Activated CD8-positive, alpha-beta T cell treated with anti-CD3 and anti-CD28 coated beads, Interleukin-2, amount 10 ng/mL, durations not matched to agents 7 days and 5 days (primary cell): ENCODE results near the gene GRIA3. TPM values are rescaled to one million over a fixed set of nuclear protein-coding genes. Genes with fewer than 3 reads are reported as not detected.

Source experiments
- ATAC-seq: fragments of 150-1000 bp; cut with Tn5 transposase; one replicate; pipeline ENCODE4 v1.10.0; 2021; ENCODE audit warnings: moderate library complexity
- CTCF ChIA-PET: fragments of 350-600 bp; sonication (Branson Sonifier 250); formaldehyde crosslinking; loops from one replicate; lab custom pipeline; 2021; ENCODE audit warnings: antibody characterized with exemption; lab: Charles Lee
- POLR2A ChIA-PET: fragments of 350-600 bp; sonication (Branson Sonifier 250); formaldehyde crosslinking; loops from one replicate; lab custom pipeline; 2021; ENCODE audit warnings: antibody characterized with exemption; lab: Charles Lee
- DNase-seq: peaks from one replicate; pipeline ENCODE4 v3.0.0-alpha.2; 2020
- H3K27ac Mint-ChIP-seq: one replicate; pipeline ENCODE4 v1.8.0; 2021; ENCODE audit warnings: mild to moderate bottlenecking, mixed read lengths
- H3K27me3 Mint-ChIP-seq: one replicate; pipeline ENCODE4 v1.8.0; 2021; ENCODE audit warnings: low read depth, mixed read lengths
- H3K36me3 Mint-ChIP-seq: one replicate; pipeline ENCODE4 v1.8.0; 2021; ENCODE audit warnings: low read depth, mixed read lengths
- H3K4me1 Mint-ChIP-seq: one replicate; pipeline ENCODE4 v1.8.0; 2021; ENCODE audit warnings: low read depth, mixed read lengths
- H3K4me3 Mint-ChIP-seq: one replicate; pipeline ENCODE4 v1.8.0; 2021; ENCODE audit warnings: mild to moderate bottlenecking, mixed read lengths
- H3K9me3 Mint-ChIP-seq: one replicate; pipeline ENCODE4 v1.8.0; 2022; ENCODE audit warnings: mixed read lengths; ENCODE audit not compliant: insufficient read depth
- total RNA-seq, 2 experiments: library from RNA; stranded (reverse); gene quantifications; one replicate each; pipeline ENCODE4 v1.2.3, GENCODE V29; 2021

GRIA3 gene
- total RNA-seq, 2 experiments from 2014 or later = not detected

DNA sequence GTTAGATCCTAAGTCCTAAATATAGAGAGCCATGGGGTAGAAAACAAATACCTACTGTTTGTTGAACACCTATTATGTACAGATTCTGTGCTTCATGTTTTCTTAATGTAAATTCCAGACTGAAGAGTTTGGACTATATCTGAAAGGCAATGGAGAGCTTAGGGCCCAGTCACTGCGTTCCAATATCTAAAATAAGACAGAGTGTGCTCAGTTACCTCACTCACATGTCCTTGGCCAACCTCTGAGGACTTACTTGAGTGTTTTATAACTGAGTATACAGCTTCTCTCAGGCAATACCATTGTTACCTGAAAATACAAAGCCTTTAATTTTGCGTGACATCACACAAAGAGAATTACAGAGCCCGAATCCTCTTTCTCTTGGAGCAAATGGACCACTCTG, 53.2 kb downstream of the GRIA3 start:
- CTCF ChIA-PET = no interaction called here
- no peak for ATAC-seq

DNA sequence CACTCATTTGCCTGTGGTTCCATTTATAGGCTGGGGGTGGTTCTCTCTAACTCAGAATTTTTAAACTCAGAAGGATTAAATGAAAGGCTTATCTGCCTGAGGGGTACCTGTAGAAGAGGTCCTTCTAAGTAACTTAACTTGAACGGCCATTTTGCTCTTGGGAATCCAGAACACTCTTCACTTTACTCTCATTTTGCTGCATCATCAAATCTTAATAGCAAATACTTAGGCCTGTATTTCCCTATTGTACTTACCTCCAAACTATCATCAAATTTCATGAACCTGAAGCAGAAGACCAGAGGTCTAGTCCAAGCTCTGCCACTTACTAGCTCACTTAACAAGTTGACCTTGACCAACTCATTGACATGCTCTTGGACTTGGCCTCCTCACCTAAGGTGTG, 70.4 kb downstream of the GRIA3 start:
- POLR2A ChIA-PET = no interaction called here
- Mint-ChIP-seq H3K4me1 (no peaks in the 10 kb centered on the region), H3K4me3 (no peak overlapping the region), H3K36me3 (no peaks in the 10 kb centered on the region), H3K9me3 (no peaks in the 10 kb centered on the region), H3K27ac (no peak overlapping the region), H3K27me3 (no peaks in the 10 kb centered on the region)
- DNase-seq (no peak), ATAC-seq (no peak)
- CTCF ChIA-PET = no interaction called here

More for the DNA sequence above, 53.2 kb downstream of the GRIA3 start:
- H3K27ac Mint-ChIP-seq = no peak overlapping the region
- no peak overlapping the region for H3K4me3 Mint-ChIP-seq
- H3K9me3 Mint-ChIP-seq = no peaks in the 10 kb centered on the region
- no peaks in the 10 kb centered on the region for H3K36me3 Mint-ChIP-seq
- no peaks in the 10 kb centered on the region for H3K4me1 Mint-ChIP-seq
- no peaks in the 10 kb centered on the region for H3K27me3 Mint-ChIP-seq
- POLR2A ChIA-PET = no interaction called here
- no peak for DNase-seq

DNA sequence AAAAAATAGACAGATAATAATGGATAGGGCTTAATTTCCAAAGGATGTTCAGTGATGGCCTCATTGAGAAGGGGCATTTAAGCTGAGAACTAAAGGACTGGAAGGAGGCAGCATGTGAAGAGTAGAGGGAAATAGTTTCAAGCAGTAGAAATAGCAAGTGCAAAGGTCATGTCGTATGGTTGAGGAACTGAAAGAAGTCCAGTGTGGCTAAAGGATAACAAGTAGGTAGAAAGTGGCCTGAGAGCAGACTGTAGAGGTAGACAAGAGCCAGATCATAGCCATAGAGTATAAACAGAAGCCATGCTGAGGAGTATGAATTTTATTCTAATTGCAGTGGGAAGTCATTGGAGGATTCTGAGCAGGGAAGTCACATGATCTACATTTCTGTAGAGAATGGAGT, 72.3 kb downstream of the GRIA3 start:
- Mint-ChIP-seq H3K36me3 (no peaks in the 10 kb centered on the region), H3K27me3 (no peaks in the 10 kb centered on the region), H3K27ac (no peak overlapping the region), H3K9me3 (no peaks in the 10 kb centered on the region), H3K4me3 (no peak overlapping the region), H3K4me1 (no peaks in the 10 kb centered on the region)
- no peak for ATAC-seq
- ChIA-PET POLR2A (no interaction called here), CTCF (no interaction called here)
- DNase-seq = no peak

DNA sequence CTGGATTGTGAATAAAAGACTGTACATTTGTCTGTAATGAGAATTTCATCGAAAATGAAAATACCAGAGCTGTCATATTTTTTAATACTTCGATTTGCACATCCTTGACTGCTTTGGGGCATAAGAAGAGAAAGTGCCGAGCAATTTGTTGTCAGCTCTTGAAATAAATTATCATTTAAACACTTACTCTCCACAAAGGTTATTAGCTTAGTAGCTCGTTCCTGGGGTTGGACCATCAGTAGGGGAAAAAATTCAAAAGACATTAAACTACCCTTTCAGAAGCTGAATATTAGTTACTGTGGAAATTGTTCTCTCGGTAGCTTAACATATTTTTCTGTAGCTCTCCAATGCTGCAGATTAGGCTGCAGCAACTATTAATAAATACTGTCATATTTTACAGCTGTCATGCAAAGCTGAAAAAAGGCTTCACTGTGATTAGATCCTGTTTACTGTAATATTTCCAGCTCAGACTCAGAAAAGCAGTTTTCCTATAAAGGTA, 76.9 kb downstream of the GRIA3 start:
- no peaks in the 10 kb centered on the region for H3K4me1 Mint-ChIP-seq
- ChIA-PET POLR2A (no interaction called here), CTCF (no interaction called here)
- DNase-seq = no peak
- no peak for ATAC-seq
- no peaks in the 10 kb centered on the region for H3K27me3 Mint-ChIP-seq
- H3K9me3 Mint-ChIP-seq = no peaks in the 10 kb centered on the region
- no peaks in the 10 kb centered on the region for H3K36me3 Mint-ChIP-seq
- H3K27ac Mint-ChIP-seq = no peak overlapping the region
- no peak overlapping the region for H3K4me3 Mint-ChIP-seq

DNA sequence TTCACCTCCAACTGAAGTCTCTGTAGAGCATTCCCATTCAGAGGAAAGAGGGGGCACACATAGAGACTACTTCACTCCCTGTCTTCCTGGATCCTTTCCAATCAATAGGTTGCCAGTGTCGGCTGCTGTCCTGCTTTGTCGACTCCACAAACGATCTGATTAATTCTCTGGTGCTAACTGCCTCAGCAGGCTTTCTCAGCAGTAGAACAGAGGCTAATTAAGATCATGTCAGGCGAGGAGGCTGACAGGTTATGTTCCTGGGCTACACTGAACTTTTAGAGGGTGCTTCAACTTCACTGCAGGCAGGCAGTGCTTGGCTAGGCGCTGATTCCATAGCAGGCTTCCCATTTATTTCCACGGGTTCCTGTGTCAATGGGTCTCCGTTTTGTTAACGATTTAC, 79.2 kb downstream of the GRIA3 start:
- no peaks in the 10 kb centered on the region for H3K4me1 Mint-ChIP-seq
- DNase-seq (no peak), ATAC-seq (no peak)
- ChIA-PET CTCF (no interaction called here), POLR2A (no interaction called here)
- no peaks in the 10 kb centered on the region for H3K36me3 Mint-ChIP-seq
- H3K9me3 Mint-ChIP-seq = no peaks in the 10 kb centered on the region
- no peak overlapping the region for H3K27ac Mint-ChIP-seq
- H3K27me3 Mint-ChIP-seq = no peaks in the 10 kb centered on the region
- H3K4me3 Mint-ChIP-seq = no peak overlapping the region

DNA sequence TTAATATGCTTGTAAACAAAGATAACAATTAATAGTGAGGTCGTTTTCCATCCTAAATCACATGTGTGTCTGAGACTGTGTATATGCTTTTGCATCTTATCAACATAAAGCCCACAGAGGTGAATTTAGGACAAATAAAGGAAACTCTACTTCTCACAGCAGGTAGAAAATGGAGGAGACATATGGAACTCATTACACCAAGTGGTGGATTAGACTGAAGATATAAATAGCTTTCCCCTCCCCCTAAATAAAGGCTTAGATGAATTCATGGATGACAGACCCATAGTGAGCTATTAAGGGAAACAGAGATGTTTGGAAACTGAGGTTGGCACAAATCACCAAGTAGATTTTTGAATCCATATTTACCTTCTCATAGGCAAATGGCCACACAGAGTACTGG, 79.7 kb downstream of the GRIA3 start:
- POLR2A ChIA-PET = no interaction called here
- Mint-ChIP-seq H3K9me3 (no peaks in the 10 kb centered on the region), H3K4me3 (no peak overlapping the region), H3K27me3 (no peaks in the 10 kb centered on the region), H3K27ac (no peak overlapping the region), H3K4me1 (no peaks in the 10 kb centered on the region), H3K36me3 (no peaks in the 10 kb centered on the region)
- ATAC-seq (no peak), DNase-seq (no peak)
- CTCF ChIA-PET = no interaction called here

DNA sequence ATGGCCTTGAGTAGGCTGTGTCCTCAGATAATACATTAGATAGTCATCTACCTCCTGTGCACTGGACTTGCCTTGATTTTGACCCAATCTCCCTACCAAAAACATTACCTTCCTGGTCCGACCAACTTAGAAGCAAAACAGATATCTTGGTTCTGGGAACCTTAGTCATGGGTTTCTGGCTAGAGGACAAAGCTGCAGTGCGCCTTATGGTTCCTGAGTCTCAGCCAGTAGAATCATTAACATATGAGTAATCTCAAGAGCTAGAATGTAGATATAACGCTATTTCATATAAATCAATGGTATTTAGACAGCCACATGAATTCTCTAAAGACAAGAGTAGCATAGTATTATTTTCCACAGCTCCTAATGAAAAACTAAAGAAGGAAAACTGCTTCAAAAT, 83.1 kb downstream of the GRIA3 start:
- no peaks in the 10 kb centered on the region for H3K27me3 Mint-ChIP-seq
- H3K36me3 Mint-ChIP-seq = no peaks in the 10 kb centered on the region
- ATAC-seq (no peak), DNase-seq (no peak)
- no peaks in the 10 kb centered on the region for H3K4me1 Mint-ChIP-seq
- H3K9me3 Mint-ChIP-seq = no peaks in the 10 kb centered on the region
- ChIA-PET POLR2A (no interaction called here), CTCF (no interaction called here)
- no peak overlapping the region for H3K27ac Mint-ChIP-seq
- no peak overlapping the region for H3K4me3 Mint-ChIP-seq

DNA sequence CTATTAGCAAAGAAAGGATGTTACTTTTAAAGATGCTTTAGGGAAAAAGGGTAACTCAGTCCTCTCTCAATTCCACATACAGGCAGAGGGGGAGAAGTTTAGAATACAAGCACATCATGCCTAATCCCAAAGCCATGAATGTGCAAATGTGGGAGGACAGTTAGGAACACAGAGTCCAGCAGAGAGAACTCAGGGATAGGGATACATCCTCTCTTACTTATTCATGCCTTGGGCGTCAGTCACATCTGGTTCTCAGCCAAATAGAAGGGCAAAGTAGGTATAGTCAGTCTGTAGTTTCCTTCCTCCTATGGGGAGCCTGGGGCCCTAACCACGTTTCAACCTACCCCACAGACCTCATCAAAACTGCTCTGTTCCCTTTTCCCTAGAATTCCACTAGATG, 87.8 kb downstream of the GRIA3 start:
- Mint-ChIP-seq H3K27ac (no peak overlapping the region), H3K9me3 (no peaks in the 10 kb centered on the region), H3K36me3 (no peaks in the 10 kb centered on the region), H3K4me1 (no peaks in the 10 kb centered on the region), H3K27me3 (no peaks in the 10 kb centered on the region), H3K4me3 (no peak overlapping the region)
- DNase-seq (no peak), ATAC-seq (no peak)
- CTCF ChIA-PET = no interaction called here
- POLR2A ChIA-PET = no interaction called here

DNA sequence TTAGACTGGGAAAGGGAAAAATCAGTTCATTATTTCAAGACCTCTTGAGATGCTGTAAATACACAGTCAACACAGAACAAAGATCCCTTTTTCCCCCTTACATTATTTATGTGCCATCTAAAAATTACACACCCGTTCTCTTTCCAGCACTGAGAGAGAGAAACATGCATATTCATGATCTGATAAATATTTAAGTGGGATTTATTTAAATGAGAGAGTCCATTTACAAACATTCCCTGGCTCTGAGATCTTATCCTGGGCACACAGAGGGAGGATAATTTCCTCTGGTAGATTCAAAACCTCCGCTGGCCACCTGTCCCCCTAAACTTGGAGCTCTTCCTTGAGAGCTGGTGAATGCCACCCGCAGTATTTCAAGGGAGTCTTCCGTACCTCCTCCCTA, 88.6 kb downstream of the GRIA3 start:
- ChIA-PET CTCF (no interaction called here), POLR2A (no interaction called here)
- DNase-seq (no peak), ATAC-seq (no peak)
- H3K36me3 Mint-ChIP-seq = no peaks in the 10 kb centered on the region
- no peak overlapping the region for H3K27ac Mint-ChIP-seq
- no peak overlapping the region for H3K4me3 Mint-ChIP-seq
- H3K27me3 Mint-ChIP-seq = no peaks in the 10 kb centered on the region
- no peaks in the 10 kb centered on the region for H3K4me1 Mint-ChIP-seq
- H3K9me3 Mint-ChIP-seq = no peaks in the 10 kb centered on the region

DNA sequence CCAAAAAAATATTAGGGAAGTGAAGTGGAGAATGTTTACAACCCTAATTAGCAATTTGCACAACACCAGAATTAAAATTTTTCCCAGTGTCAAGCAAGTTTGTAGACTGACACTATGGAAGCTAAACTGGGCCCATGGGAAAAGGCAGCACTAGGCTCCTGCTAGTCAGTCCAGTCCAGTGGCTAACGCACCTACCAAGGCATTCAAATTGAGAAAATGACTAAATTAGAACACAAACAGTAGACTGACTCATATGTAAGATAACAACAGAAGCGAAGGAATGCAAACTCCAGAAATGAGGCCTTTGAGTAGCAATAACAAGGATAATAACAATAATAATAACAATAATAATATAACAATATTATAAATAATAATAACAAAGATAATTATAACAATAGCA, 90.7 kb downstream of the GRIA3 start:
- no peaks in the 10 kb centered on the region for H3K9me3 Mint-ChIP-seq
- H3K4me1 Mint-ChIP-seq = no peaks in the 10 kb centered on the region
- H3K27me3 Mint-ChIP-seq = no peaks in the 10 kb centered on the region
- H3K4me3 Mint-ChIP-seq = no peak overlapping the region
- no peak for DNase-seq
- H3K27ac Mint-ChIP-seq = no peak overlapping the region
- ATAC-seq = no peak
- POLR2A ChIA-PET = no interaction called here
- H3K36me3 Mint-ChIP-seq = no peaks in the 10 kb centered on the region
- CTCF ChIA-PET = no interaction called here

DNA sequence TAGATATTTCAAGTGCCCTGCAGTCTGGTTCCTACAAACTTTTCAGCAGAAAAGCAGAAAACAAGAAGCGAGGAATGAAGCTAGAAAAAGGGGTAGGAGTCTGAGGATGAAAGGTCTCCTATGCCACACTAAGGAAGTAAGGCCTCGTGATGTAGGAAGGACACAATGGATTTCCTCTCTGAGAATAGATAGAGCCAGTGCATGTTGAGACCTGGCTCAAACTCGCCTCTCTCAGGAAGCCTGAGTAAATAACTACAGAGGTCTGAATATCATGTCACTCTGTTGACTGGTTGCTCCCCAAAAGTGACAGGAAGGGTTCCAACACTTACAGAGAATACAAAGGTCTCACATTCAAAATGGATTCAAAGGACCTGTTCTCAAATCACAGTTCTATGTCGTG, 93.3 kb downstream of the GRIA3 start:
- no peak overlapping the region for H3K27ac Mint-ChIP-seq
- H3K9me3 Mint-ChIP-seq = no peaks in the 10 kb centered on the region
- no peaks in the 10 kb centered on the region for H3K4me1 Mint-ChIP-seq
- ChIA-PET CTCF (no interaction called here), POLR2A (no interaction called here)
- H3K4me3 Mint-ChIP-seq = no peak overlapping the region
- DNase-seq (no peak), ATAC-seq (no peak)
- no peaks in the 10 kb centered on the region for H3K36me3 Mint-ChIP-seq
- no peaks in the 10 kb centered on the region for H3K27me3 Mint-ChIP-seq

DNA sequence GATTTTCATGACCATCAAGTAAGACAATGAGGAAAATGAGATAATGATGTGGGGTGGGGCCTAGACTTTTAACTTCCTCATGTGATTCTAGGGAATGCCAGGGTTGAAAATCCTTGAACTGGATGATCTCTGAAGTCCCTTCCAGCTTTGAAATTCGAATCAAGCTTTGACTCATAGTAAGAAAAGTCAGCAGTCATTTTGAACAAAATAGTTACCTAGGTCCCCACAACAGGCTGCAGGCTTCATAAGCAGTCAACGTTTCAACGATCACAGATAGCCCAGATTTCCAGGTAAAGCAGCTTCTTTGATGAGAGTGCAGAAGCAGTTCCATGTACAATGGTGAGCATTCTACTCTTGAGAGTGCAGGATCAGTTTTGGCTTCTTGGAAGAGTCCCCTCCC, 93.7 kb downstream of the GRIA3 start:
- ChIA-PET CTCF (no interaction called here), POLR2A (no interaction called here)
- no peaks in the 10 kb centered on the region for H3K9me3 Mint-ChIP-seq

DNA sequence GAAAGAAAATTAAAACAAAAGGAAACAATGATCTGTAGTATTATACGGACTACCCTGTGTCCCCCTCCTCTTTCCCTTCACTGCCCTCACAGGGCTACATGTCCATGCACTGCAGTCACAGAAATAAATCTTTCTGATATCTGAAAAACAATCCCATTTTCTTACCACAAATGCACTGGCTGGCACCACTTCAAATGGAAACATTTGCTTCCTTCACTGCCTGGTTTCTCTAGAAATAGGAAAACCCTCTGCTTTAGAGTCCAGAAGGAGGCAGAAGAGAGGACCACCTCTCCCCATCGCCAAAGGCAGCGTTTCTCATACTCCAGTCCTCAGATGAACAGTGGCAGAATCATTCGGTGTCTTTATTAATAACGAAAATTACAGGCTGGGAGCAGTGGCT, 98.2 kb downstream of the GRIA3 start:
- Mint-ChIP-seq H3K4me3 (no peak overlapping the region), H3K4me1 (no peaks in the 10 kb centered on the region), H3K9me3 (no peaks in the 10 kb centered on the region), H3K36me3 (no peaks in the 10 kb centered on the region), H3K27ac (no peak overlapping the region), H3K27me3 (no peaks in the 10 kb centered on the region)
- CTCF ChIA-PET = no interaction called here
- DNase-seq = no peak
- POLR2A ChIA-PET = no interaction called here
- no peak for ATAC-seq

More for the DNA sequence above, 93.7 kb downstream of the GRIA3 start:
- no peaks in the 10 kb centered on the region for H3K4me1 Mint-ChIP-seq
- H3K4me3 Mint-ChIP-seq = no peak overlapping the region
- ATAC-seq (no peak), DNase-seq (no peak)
- no peak overlapping the region for H3K27ac Mint-ChIP-seq
- no peaks in the 10 kb centered on the region for H3K27me3 Mint-ChIP-seq
- H3K36me3 Mint-ChIP-seq = no peaks in the 10 kb centered on the region
